MCF 10A (cell line): Measurements from ENCODE around the gene CREBBP. TPM values are rescaled to one million over a fixed set of nuclear protein-coding genes. Genes with fewer than 3 reads are reported as not detected.

ENCODE experiments used
- BruUV-seq: library from RNA; stranded (reverse); fragments of 400-500 nt; replicated peaks from 2 replicates; lab custom pipeline; 2021; lab: Mats Ljungman, UMichigan
- CTCF ChIA-PET: fragments of 300-600 bp; sonication (Branson Sonifier 250); formaldehyde crosslinking; extraction: SDS; loops from one replicate; lab custom pipeline; 2021; ENCODE audit warnings: antibody characterized with exemption, inconsistent platforms; lab: Yijun Ruan, JAX
- POLR2A ChIA-PET: fragments of 300-600, 350-650 bp; sonication (Branson Sonifier 250); formaldehyde crosslinking; extraction: SDS; loops from one replicate; lab custom pipeline; 2020; ENCODE audit warnings: antibody characterized with exemption, inconsistent platforms; lab: Yijun Ruan, JAX
- DNase-seq: peaks from one replicate; pipeline ENCODE4 v3.0.0-alpha.2; 2018; ENCODE audit not compliant: unreplicated experiment
- H3K27ac Mint-ChIP-seq: one replicate; pipeline ENCODE4 v1.8.0; 2022; ENCODE audit warnings: mild to moderate bottlenecking, low read depth, mixed read lengths; ENCODE audit not compliant: unreplicated experiment
- H3K27me3 Mint-ChIP-seq: one replicate; pipeline ENCODE4 v1.8.0; 2022; ENCODE audit warnings: mixed read lengths; ENCODE audit not compliant: insufficient read depth, unreplicated experiment
- H3K36me3 Mint-ChIP-seq: one replicate; pipeline ENCODE4 v1.8.0; 2022; ENCODE audit warnings: mild to moderate bottlenecking, moderate library complexity, mixed read lengths; ENCODE audit not compliant: insufficient read depth, unreplicated experiment
- H3K4me1 Mint-ChIP-seq: one replicate; pipeline ENCODE4 v1.8.0; 2022; ENCODE audit warnings: mixed read lengths; ENCODE audit not compliant: insufficient read depth, unreplicated experiment
- H3K4me3 Mint-ChIP-seq: one replicate; pipeline ENCODE4 v1.8.0; 2022; ENCODE audit warnings: mild to moderate bottlenecking, moderate library complexity, mixed read lengths; ENCODE audit not compliant: unreplicated experiment
- H3K9me3 Mint-ChIP-seq: one replicate; pipeline ENCODE4 v1.8.0; 2022; ENCODE audit warnings: mixed read lengths; ENCODE audit not compliant: unreplicated experiment
- intact Hi-C: fragments of 100-400 bp; cut with micrococcal nuclease; formaldehyde crosslinking; loops from 2 replicates; pipeline ENCODE4 v1.14.1; 2022
- total RNA-seq: library from RNA; stranded (reverse); gene quantifications from 2 replicates; pipeline ENCODE4 v1.2.3, GENCODE V29; 2022
- TF ChIP-seq, protein P1 (sequence below): fragments of 200-600 bp; IDR thresholded peaks from one replicate; pipeline ENCODE4 v1.8.0; 2022; ENCODE audit warnings: antibody characterized with exemption, mild to moderate bottlenecking; ENCODE audit not compliant: unreplicated experiment

CREBBP gene
- total RNA-seq, 1 experiment from 2014 or later: 74.0 TPM

DNA sequence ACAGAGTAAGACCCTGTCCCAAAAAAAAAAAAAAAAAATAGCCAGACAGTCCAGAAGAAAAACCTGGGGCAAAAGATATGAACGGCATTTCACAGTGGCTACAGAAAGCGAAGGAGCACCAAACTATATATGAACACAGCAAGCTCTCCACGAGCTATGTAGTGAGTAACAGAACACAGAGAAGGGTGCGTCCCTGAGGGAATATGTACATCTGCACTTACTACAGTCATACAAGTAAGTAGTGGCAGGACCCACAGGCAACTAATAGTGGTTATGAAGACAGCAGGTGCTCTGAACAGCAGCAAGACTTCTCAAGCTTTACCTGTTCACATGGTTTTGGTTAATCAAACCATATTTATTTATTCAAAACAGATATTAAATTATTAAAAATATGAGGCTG lies 179.0 kb downstream of the CREBBP start:
- POLR2A ChIA-PET: interaction anchor here (0.6 to 3.1 kb wide), 3 partner anchors 9 to 16 kb away, joined by 3 to 13 read pairs (median 4); partner anchors contain the start of gene TRAP1
- peaks cover 43% of the 10 kb centered on the region for H3K36me3 Mint-ChIP-seq
- no peak overlapping the region for H3K4me3 Mint-ChIP-seq
- H3K27me3 Mint-ChIP-seq: no peaks in the 10 kb centered on the region
- TF ChIP-seq, protein P1, sequence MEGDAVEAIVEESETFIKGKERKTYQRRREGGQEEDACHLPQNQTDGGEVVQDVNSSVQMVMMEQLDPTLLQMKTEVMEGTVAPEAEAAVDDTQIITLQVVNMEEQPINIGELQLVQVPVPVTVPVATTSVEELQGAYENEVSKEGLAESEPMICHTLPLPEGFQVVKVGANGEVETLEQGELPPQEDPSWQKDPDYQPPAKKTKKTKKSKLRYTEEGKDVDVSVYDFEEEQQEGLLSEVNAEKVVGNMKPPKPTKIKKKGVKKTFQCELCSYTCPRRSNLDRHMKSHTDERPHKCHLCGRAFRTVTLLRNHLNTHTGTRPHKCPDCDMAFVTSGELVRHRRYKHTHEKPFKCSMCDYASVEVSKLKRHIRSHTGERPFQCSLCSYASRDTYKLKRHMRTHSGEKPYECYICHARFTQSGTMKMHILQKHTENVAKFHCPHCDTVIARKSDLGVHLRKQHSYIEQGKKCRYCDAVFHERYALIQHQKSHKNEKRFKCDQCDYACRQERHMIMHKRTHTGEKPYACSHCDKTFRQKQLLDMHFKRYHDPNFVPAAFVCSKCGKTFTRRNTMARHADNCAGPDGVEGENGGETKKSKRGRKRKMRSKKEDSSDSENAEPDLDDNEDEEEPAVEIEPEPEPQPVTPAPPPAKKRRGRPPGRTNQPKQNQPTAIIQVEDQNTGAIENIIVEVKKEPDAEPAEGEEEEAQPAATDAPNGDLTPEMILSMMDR: no peak
- no peaks in the 10 kb centered on the region for H3K9me3 Mint-ChIP-seq
- no peak for DNase-seq
- CTCF ChIA-PET: interaction anchor here (0.6 to 1.4 kb wide), 3 partner anchors 11 to 254 kb away, joined by 3 to 7 read pairs (median 3); no protein-coding TSS in a partner anchor
- BruUV-seq: no TSS peak
- intact Hi-C loops: no loop called here
- H3K27ac Mint-ChIP-seq: no peak overlapping the region
- H3K4me1 Mint-ChIP-seq: no peaks in the 10 kb centered on the region

DNA sequence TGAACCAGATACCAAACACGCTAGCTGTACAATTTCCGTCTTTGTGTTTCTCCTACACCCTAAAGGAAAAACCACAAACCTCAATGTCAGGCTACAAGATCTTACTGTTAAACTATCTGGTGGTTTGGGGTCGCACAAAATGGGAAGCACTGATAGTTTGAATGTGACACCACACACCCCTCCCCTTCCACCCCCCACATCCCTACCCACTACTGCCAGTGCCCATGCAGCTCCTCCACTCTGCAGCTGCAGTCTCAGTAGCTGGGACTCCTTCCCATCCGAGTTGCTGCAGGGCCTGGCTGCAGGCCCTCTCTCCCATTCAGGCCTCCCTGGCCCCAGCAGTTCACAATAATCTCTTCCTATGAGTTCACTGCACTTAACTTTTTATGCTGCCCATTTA lies 181.6 kb downstream of the CREBBP start:
- H3K27ac Mint-ChIP-seq: no peak overlapping the region

DNA sequence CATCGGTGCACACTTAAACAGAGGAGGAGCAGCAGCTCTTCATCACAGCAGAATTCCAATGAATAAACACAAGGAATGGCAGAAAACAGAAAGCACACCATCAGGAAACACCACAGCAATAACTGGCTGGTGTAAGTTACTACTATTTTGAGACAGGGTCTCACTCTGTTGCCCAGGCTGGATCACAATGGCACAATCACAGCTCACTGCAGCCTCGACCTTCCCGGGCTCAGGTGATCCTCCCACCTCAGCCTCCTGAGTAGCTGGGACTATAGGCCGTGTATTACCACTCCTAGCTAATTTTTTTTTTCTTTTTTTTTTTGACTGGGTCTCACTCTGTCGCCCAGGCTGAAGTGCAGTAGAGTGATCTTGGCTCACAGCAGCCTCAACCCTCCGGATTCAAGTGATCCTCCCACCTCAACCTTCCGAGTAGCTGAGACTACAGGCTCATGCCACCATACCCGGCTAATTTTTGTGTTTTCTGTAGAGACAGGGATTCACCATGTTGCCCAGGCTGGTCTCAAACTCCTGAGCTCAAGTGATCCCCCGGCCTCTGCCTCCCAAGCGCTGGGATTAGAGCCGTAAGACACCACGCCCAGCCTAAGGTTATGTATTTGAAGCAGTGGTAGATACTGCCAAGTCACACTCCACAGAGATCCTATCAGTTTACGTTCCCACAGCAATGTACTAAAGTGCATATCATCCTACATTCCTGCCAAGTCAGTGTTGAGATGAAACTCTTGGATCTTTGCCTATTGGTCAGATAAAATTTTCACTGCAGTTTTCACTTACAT lies 183.9 kb downstream of the CREBBP start:
- no peak overlapping the region for H3K27ac Mint-ChIP-seq
- H3K27me3 Mint-ChIP-seq: no peaks in the 10 kb centered on the region
- POLR2A ChIA-PET: interaction anchor here (0.6 to 1.5 kb wide), 3 partner anchors 14 to 27 kb away, joined by 3 to 6 read pairs (median 3); partner anchors contain the start of gene TRAP1
- peak; percentile 50 for DNase-seq
- no TSS peak for BruUV-seq
- CTCF ChIA-PET: interaction anchor here (0.6 to 0.7 kb wide), 2 partner anchors 67 to 703 kb away, joined by 3 to 5 read pairs; no protein-coding TSS in a partner anchor
- H3K36me3 Mint-ChIP-seq: peaks cover 30% of the 10 kb centered on the region
- no peaks in the 10 kb centered on the region for H3K4me1 Mint-ChIP-seq
- H3K9me3 Mint-ChIP-seq: no peaks in the 10 kb centered on the region
- TF ChIP-seq, protein P1: no peak
- intact Hi-C loops: no loop called here
- H3K4me3 Mint-ChIP-seq: no peak overlapping the region

More for the DNA sequence above, 181.6 kb downstream of the CREBBP start:
- Mint-ChIP-seq H3K27me3 (no peaks in the 10 kb centered on the region), H3K9me3 (no peaks in the 10 kb centered on the region), H3K4me1 (no peaks in the 10 kb centered on the region), H3K36me3 (peaks cover 40% of the 10 kb centered on the region), H3K4me3 (no peak overlapping the region)
- POLR2A ChIA-PET: interaction anchor here (3.1 kb wide), 1 partner anchor 19 kb away, joined by 13 read pairs; the partner anchor contains the start of gene TRAP1
- TF ChIP-seq, protein P1: no peak
- intact Hi-C loops: no loop called here
- no TSS peak for BruUV-seq
- CTCF ChIA-PET: interaction anchor here (0.7 kb wide), 2 partner anchors 9 to 416 kb away, joined by 3 read pairs; no protein-coding TSS in a partner anchor
- DNase-seq: no peak
